Fibroblast of skin of right quadriceps (primary cell): Measurements from ENCODE around the gene CD320.
"Not testable (repeated sequence)": the region's sequence is repeated elsewhere in the genome, so short reads cannot be mapped to it uniquely, and the experiment has no call there.

Experiments
- DNase-seq: peaks from one replicate; pipeline ENCODE4 v3.0.0-alpha.2; 2013

Gene CD320

DNA sequence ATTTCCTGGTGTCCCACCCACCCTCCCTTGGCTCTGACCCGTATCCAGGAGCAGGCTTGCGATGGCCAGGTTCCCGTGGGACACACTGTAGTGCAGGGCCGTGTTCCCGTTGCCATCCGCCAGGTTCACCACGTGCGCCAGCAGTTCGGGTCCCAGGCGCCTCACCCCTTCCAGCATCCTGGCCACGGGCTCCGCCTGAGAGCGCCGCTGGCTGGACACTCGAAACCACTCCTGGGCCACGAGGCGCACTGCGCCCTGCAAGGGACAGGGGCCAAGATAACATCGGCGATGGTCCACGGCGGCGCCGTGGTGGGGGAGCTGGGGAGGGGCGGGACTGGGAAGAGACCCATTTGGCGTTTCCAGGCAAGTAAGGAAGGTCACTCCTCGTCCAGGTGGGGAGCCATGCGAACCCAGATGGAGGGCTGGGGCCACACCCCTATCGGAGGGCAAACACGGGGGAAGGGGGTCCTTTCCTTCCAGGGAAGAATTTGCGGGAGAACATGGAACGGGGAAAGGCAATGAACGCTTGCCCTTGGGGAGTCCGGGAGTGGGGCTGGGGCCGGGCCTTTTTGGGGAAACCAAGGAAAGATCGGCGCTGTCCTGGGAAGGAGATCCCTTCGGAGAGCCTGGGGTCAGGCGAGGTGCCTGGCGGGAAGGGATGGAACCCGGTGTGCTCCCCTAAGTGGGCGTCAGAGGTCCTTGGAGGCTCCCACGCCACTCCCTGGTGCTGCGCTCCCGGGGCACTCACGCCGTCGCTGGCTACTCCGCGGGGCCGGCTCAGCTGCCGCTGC, 25.0 kb upstream of the CD320 start:
- DNase-seq, result no peak

DNA sequence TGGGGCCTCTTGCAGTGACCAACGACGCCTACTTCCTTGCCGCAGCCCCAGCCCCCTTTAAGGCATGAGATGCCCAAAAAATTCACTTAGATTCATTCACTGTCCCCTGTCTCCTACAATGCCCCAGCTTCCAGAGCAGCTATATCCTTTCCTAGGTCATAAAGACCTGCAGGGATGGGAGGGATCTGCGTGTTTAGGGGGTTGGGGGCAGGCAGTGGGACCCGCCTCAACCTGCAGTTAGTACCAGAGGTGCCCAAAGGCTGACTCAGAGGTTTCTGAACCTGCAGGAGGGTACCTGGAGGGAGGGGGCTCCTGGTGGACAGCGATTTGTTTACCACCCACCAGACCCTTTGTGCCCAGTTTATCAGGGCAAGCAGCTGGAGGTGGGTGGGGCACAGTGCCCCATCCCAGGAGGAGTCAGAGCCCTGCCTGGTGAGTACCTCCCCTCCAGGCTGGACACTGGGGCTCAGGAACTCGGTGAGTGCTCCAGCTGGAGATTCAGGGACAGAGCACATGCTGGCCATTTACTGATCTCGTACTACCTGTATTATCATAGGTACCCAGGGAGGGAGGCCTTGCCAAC, 23.2 kb upstream of the CD320 start:
- DNase-seq, result no peak

DNA sequence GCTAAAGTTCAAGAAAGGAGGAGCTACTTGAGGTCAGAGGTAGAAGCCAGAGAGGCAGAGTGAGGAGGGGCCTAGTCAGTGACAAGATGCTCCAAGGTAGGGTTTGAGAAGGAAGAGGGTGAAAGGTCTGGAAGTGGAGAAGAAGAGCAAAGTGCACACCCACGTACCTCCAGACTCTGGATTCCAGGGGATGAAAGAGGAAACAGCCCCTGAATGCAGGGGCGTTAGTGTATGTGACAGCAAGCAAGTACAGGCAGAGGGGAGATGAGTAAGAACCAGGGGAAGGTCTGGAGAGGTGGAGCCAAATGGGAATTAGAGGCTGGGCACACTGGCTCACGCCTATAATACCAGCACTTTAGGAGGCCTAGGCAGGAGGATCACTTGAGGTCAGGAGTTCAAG, 21.8 kb upstream of the CD320 start:
- DNase-seq, result no peak

DNA sequence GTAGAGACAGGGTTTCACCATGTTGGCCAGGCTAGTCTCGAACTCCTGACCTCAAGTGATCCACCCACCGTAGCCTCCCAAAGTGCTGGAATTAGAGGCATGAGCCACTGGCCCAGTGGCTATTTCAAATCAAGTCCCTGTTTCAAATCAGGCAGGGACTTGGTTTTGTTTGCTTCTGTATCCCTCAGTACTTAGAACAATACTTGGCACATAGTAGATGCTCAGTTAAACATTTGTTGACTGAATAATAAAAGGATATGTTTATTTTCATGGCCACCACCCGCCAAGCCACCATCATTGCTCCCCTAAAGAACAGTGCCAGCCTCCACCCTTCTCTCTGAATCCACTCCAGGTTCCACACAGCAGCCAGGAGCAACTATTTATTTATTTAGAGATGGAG, 17.3 kb upstream of the CD320 start:
- DNase-seq, result no peak

DNA sequence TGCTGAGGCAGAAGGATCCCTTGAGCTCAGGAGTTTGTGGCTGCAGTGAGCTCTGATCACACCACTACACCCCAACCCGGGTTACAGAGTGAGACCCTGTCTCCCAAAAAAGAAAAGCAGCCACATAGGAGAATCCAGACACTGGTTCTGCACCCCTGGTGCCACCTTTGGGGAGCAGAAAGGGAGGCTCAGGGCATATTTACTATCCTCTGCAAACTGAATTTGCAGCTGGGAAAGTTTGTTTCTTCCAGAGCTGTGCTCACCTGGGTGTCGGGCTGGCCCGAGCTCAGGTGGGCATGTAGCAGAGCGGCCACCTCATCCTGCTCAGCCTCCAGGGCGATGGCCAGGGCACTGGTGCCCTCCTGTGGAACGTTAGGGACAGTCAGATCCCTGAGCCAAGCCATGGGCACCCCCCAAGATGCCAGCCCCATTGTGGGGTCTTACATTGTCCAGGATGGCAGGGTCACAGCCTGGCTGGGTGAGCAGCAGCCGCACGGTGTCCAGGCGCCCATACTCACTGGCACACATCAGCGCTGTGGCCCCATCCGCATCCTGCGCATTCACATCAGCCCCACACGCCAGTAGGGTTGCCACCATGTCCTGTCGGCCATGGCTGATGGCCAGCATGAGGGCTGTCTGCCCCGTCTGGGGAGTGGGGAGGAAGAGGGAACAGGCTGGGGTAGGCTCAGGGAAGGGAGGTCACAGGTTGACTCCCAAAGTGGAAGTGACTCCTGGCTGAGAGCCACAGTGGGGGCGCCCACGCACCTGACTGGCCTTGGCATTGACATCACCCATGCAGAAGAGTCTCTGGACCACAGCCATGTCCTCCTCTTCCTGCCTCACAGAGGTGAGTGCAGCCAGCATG, 16.3 kb upstream of the CD320 start:
- DNase-seq, result no peak

DNA sequence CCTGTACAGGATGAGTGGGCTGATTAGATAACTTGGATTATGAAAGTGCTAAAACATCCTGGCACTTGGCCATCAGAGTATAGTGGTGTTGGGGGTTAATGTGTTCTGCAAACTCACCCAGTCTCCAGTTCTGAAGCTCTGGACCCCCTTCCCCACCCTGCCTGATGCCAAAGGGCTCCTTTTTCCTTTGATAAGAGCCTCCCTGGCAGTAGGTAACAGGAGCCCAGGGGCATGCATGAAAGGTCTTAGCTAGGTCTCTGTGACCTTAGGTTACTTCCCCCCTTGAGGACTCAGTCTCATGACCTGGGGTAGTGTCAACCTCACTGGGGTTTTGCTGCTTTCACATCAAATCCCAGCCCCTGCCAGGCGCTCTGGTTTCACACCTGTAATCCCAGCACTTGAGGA, 15.6 kb upstream of the CD320 start:
- DNase-seq, result no peak

DNA sequence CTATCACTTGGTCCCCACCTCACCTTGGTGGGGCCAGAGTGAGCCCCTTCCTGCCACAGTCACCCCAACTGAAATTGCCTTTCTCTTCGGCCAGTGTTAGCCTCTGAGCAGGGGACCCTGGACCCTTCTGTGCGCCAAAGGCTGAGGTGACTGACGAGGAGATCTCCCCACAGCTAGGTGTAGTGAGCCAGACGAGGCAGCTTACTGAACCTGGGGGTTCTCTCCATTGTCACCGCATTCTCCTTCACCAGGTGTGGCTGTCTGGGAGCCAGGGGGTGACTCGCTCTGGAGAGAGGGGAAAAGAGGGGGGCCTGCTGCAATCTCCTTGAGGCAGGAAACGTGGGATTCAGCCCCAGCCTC, 14.5 kb upstream of the CD320 start:
- no peak for DNase-seq

DNA sequence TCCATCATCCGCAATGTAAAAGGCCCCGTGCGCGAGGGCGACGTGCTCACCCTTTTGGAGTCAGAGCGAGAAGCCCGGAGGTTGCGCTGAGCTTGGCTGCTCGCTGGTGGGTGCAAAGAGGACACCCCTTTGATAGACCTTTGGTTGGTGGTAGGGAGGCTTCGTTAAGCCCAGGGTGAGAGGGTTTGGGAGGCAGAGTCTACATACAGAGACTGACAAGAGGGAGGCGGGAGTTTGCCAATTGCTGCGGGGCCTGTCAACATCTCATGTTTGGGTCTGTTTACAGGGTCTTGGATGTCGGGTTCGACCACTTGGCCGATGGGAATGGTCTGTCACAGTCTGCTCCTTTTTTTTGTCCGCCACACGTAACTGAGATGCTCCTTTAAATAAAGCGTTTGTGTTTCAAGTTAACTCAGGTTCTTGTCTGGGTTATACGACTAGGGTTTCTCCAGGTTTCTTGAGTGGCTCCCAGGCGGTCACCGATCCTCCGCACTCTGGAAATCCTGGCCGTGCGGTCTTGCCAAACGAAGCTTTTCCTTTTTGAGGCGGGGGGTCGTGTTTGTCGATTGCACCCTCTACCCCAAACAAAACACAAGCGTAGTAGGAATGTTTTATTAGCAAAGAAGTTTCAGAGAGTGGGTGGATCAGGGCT, 14.0 kb upstream of the CD320 start:
- no peak for DNase-seq

DNA sequence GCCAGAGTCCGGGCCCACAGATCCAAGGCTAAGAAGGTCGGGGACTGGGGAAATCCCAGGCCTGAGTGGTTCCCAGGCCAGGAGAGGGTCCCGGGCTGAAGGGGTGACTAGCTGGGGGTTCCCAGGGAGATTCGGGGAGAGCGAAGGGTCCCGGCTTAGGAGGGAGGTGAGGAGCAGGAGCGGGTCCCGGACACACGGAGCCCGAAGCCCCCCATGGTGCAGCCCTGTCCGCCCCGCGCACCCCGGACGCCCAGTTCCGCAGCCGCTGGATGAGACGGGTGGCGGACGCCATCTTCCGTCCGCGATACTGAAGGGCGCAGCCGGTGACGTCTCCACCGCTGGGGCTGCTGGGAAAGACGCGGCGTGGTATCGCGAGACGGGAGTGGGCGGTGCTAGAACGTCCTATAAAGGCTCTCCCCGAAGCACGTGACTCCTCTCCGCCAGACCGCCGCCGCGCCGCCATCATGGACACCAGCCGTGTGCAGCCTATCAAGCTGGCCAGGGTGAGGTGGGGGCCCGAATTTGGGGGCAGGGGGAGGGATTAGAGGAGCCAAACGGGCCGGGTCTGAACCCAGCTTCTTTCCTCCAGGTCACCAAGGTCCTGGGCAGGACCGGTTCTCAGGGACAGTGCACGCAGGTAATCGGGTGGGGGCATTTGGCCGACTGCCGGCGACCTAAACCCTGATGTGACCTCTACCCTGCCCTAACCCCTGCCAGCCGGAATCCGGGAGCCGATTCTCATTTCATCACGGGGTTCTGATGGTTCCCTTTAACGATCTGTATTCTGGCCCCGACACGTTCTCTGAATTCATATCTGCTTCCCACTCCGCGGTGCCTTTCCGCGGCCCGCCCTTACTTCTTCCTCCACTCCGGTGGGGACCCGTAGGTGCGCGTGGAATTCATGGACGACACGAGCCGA, 13.2 kb upstream of the CD320 start, which contains the start of the genes NDUFA7 and RPS28:
Gene NDUFA7 (minus strand): TSS at position 309 of the 919 bp plus-strand sequence. CDS start 17 bp downstream, at position 292.
Gene RPS28 (plus strand): TSS at position 430 of the 919 bp plus-strand sequence. CDS start 35 bp downstream, at position 465.
- peak; percentile 95 for DNase-seq

DNA sequence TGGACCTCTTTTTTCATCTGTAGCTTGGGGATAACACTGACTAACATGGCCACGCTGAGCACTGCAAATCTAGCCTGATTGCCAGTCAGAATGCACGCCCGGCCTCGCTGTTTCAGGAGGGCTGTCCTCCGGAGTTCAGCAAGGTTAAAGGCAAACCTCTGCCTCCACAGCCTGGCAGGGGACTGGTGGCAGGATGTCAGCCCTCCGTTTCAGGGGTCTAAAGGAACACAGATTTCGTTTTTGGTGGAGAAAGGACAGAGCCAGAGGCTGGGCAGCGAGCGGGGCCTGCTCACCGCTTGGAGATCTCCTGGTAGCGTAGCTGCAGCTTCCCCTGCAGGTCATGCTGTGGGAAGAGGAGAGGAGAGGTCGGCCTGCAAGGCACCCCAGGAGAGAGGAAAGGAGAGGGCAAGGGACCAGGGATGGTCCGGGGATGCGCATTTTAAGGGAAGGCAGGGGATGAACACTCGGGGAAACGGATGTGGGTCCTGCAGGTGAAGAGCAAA, 12.5 kb upstream of the CD320 start:
- DNase-seq, result no peak

DNA sequence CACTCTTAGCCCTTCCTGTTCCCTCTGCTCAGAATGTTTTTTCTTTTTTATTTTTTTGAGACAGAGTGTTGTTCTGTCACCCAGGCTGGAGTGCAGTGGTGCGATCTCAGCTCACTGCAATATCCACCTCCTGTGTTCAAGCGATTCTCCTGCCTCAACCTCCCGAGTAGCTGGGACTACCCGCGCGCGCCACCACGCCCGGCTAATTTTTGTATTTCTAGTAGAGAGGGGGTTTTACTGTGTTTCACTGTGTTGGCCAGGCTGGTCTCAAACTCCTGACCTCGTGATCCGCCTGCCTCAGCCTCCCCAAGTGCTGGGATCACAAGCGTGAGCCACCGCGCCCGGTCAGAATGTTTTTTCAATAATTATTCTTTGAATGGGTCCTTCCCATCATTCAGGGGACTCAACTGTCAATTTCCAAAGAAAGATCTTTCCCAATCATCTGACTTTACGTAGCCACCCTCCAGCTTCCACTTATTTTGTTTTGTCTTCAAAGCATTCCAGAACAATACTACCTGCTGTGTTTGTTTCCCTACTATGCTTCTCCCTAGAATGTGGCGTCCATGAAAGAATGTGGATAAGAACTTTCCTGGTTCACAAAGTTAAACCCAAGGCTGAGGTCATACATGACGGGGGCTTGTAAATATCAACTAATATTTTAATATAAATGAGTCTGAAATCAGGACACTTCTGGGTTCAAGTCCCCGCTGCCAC, 11.8 kb upstream of the CD320 start:
- no peak for DNase-seq

DNA sequence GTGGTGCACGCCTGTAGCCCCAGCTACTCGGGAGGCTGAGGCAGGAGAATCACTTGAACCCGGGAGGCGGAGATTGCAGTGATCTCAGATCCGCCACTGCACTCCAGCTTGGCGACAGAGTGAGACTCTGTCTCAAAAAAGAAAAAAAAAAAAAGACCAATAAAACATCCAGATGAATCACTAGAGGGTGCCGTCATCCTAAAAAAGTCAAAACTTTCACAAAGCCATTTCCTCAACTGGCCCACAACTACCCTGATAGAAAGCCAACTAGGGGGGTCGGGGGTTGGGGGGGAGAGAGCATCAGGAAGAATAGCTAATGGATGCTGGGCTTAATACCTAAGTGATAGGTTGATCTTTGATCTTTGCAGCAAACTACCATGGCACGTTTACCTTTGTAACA, 10.7 kb upstream of the CD320 start:
- peak; percentile 21 for DNase-seq

DNA sequence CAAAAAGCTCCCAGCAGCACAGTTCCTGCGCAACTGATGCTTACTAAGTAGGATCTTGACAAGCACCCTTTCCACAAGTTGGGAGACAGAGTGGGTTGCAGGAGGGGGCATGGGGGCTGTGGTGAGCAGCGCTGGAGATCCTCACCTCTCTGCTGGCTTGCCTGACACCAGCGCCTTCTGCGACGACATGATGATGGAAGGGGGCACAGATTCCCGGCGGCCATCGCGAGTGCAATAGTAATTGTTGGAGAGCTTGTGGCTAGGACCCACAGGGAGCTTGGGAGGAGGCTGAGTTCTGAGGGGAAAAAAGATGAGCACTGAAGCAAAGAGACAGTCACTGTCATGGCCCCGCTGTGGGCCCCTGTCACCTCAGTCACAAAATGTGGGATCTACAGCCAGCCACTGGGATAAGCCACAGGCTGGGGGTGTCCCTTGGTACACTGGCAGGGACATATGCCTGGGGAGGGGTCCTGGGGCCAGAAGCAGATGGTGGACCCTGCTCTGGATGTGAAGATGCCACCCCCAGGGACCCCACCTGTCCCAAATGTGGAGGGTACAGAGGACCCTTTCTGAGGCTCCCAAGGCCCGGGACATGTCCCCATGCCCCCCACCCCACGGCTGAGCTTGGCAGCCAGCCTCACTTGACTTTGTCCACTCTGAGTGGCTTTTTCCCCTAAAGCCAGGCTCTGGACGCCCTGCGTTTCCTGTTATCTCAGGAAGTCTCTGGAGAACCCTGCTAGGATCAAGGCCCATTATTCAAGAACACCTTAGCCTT, 8.4 kb upstream of the CD320 start:
- DNase-seq, result no peak

DNA sequence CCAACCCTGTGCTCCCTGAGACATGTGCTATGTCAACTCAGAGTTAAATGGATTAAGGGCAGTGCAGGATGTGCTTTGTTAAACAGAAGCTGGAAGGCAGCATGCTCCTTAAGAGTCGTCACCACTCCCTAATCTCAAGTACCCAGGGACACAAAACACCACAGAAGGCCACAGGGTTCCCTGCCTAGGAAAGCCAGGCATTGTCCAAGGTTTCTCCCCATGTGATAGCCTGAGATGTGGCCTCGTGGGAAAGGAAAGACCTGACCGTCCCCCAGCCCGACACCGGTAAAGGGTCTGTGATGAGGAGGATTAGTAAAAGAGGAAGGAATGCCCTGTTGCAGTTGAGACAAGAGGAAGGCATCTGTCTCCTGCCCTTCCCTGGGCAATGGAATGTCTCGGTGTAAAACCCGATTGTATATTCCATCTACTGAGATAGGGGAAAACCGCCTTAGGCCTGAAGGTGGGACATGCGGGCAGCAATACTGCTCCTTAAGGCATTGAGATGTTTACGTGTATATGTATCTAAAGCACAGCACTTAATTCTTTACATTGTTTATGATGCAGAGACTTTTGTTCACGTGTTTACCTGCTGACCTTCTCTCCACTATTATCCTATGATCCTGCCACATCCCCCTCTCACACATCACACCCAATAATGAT, 7.0 kb upstream of the CD320 start:
- DNase-seq, result not testable (repeated sequence)

DNA sequence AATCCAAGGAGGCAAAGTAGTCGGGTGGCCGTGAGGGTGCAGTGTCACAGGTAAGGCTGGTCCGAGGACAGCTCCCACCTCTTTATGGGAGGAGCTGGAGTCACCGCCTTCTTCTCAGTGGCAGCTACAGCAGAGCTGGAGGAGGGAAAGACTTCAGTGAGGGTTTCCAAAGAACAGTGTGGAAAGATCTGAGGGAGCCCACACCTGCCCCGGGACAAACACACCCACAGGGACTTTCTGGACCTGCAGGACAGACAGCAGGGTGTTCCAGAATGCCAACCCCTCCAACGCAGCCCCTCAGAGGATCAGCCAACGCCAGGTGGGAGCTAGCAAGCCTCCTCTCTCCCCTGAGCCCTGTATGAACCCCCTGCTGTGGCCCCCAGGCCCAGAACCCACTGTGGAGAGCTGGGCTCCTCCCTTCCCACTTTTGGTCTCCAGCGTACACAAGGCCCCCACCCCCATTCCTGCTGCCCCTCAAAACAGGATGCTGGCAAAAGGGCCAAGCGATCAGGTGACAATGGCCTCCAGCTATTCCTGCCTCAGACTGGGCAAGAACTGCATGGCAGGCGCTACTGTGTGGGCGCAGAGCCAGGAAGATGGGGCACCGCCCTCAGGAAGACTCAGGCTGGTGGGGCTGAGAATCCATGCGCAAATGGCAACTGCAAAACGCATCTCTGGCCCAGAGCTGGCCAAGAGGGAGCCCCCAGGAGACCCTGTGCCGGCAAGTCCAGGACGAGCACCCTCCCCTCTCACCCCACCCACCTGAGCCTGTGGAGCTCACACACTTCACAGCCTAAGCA, 3.5 kb upstream of the CD320 start:
- DNase-seq, result no peak

DNA sequence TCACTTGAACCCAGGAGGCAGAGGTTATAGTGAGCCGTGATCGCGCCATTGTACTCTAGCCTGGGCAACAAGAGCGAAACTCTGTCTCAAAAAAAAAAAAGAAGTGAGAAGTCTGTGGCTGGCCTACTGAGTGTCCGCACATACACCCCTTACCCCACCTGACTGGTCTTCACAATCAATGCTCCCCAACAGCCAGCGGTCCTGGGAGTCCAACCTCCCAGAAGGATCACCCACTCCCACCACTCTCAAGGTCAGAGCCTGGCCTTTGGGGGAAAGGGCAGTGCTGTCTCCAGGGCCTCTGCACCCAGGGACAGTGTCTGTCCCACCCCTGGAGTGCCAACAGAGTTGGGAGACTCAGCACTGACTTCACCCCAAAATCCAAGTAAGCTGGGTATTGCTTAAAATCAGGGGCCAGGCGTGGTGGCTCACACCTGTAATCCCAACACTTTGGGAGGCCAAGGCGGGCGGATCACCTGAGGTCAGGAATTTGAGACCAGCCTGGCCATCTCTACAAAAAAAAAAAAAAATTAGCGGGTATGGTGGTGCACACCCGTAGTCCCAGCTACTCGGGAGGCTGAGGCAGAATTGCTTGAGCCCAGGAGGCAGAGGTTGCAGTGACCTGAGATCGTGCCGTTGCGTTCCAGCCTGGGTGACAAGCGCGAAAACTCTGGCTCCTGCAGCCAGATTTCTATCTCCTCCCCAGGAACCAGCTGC, 2.3 kb upstream of the CD320 start:
- no peak for DNase-seq

DNA sequence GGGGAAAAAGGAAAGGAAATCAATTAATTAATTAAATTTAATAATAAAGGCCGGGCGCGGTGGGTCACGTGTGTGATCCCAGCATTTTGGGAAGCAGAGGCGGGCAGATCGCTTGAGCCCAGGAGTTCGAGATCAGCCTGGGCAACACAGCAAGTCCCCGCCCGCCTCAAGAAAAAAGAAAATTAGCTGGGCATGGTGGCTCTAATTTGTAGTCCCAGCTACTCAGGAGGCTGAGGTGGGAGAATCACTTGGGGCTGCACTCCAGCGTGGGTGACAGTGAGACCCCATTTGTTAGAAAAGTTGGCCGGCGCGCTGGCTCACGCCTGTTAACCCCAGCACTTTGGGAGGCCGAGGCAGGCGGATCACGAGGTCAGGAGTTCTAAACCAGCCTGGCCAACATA, 733 bp upstream of the CD320 start:
- DNase-seq, result no peak

DNA sequence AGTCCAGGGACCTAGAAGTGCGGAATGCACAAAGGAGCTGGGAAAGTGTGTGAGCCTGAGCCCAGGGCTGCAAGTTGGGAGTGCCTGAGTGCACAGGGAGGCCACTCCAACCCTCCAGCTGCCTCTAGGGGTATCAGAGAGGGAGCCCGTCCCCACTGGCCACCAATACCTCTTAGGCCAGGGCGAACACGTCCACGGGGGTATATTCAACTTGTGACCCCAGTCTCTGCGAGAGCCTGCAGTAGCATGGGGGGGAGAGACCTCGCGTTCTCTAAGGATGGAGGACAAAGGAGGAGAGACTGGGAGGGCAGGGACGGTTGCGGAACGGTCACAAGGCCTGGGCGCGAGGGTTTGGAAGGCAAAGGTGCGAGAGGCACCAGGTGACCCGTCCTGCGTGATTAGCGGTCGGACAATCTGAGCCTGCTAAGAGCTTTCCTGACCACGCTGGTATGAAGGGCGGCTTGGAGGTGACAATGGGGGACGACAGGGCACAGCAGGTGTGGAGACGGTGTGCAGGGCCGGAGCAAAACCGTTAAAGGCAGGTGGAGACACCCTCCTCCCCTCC, 676 bp downstream of the CD320 start:
- DNase-seq, result no peak
